Mesenchymal stem cell (in vitro differentiated cells and primary cell): ENCODE measurements around the gene ABHD8.
A peak's percentile ranks its signal among the peaks of the same experiment; 100 is the strongest.

ENCODE experiments used
- DNase-seq: peaks from one replicate; pipeline ENCODE4 v3.0.0-alpha.2; 2013
- H2AFZ ChIP-seq: one replicate; pipeline ENCODE4 v1.6.1; 2013; ENCODE audit warnings: low read depth, mild to moderate bottlenecking, control low read depth, inconsistent platforms, low read length, moderate library complexity
- H2AK5ac ChIP-seq: 2 replicates; pipeline ENCODE4 v1.6.1; 2013; ENCODE audit warnings: low read length, moderate library complexity, mild to moderate bottlenecking, inconsistent platforms; ENCODE audit not compliant: severe bottlenecking
- H2BK120ac ChIP-seq: one replicate; pipeline ENCODE4 v1.6.1; 2013; ENCODE audit warnings: low read depth, mild to moderate bottlenecking, inconsistent platforms, low read length, moderate library complexity
- H2BK12ac ChIP-seq, 2 experiments: one replicate each; pipeline ENCODE4 v1.6.1; 2013; ENCODE audit warnings: inconsistent platforms in 2 of 2, low read length in 2 of 2, mild to moderate bottlenecking in 2 of 2, moderate library complexity in 2 of 2, control low read depth in 1 of 2
- H2BK15ac ChIP-seq: one replicate; pipeline ENCODE4 v1.6.1; 2013; ENCODE audit warnings: mild to moderate bottlenecking, low read depth, inconsistent platforms; ENCODE audit not compliant: poor library complexity, severe bottlenecking
- H2BK5ac ChIP-seq: 2 replicates; pipeline ENCODE4 v1.6.1; 2013; ENCODE audit warnings: low read depth, mild to moderate bottlenecking, low read length, control low read depth, inconsistent platforms; ENCODE audit not compliant: poor library complexity, severe bottlenecking
- H3K14ac ChIP-seq, 2 experiments: one replicate each; pipeline ENCODE4 v1.6.1; 2013; ENCODE audit warnings: inconsistent platforms in 2 of 2, low read length in 2 of 2, control low read depth in 1 of 2, mild to moderate bottlenecking in 1 of 2, moderate library complexity in 1 of 2
- H3K18ac ChIP-seq, 2 experiments: one replicate each; pipeline ENCODE4 v1.6.1; 2013; ENCODE audit warnings: inconsistent platforms in 2 of 2, low read length in 2 of 2, control low read depth in 1 of 2, low read depth in 1 of 2, mild to moderate bottlenecking in 1 of 2
- H3K23ac ChIP-seq, 2 experiments: one replicate each; pipeline ENCODE4 v1.6.1; 2013; ENCODE audit warnings: inconsistent platforms in 2 of 2, low read length in 2 of 2, mild to moderate bottlenecking in 2 of 2, moderate library complexity in 2 of 2, control low read depth in 1 of 2
- H3K27ac ChIP-seq: 2 replicates; pipeline ENCODE4 v1.5.1; 2013; ENCODE audit warnings: mild to moderate bottlenecking, moderate library complexity, low read length, control low read depth, inconsistent platforms; ENCODE audit not compliant: poor library complexity, severe bottlenecking
- H3K27me3 ChIP-seq, 2 experiments: 2 replicates each; pipeline versions ENCODE4 v1.6.1 to v1.7.0; 2013; ENCODE audit warnings: low read length in 2 of 2, mild to moderate bottlenecking in 2 of 2, moderate library complexity in 2 of 2, control low read depth in 1 of 2, inconsistent platforms in 1 of 2; ENCODE audit not compliant: control insufficient read depth in 1 of 2, insufficient read depth in 1 of 2
- H3K36me3 ChIP-seq, 2 experiments: 2 replicates each; pipeline versions ENCODE4 v1.6.1 to v1.7.0; 2013; ENCODE audit warnings: low read length in 2 of 2, control low read depth in 1 of 2, inconsistent platforms in 1 of 2, low read depth in 1 of 2, mild to moderate bottlenecking in 1 of 2; ENCODE audit not compliant: insufficient read depth in 2 of 2, control insufficient read depth in 1 of 2
- H3K4ac ChIP-seq, 2 experiments: one replicate each; pipeline ENCODE4 v1.6.1; 2013; ENCODE audit warnings: inconsistent platforms in 2 of 2, low read length in 2 of 2, mild to moderate bottlenecking in 2 of 2, moderate library complexity in 2 of 2, control low read depth in 1 of 2, low read depth in 1 of 2
- H3K4me1 ChIP-seq: 2 replicates; pipeline ENCODE4 v1.6.1; 2013; ENCODE audit warnings: low read depth, low read length, control low read depth; ENCODE audit not compliant: control insufficient read depth, insufficient read depth
- H3K4me2 ChIP-seq: 2 replicates; pipeline ENCODE4 v1.6.1; 2013; ENCODE audit warnings: low read length, mild to moderate bottlenecking, inconsistent platforms; ENCODE audit not compliant: poor library complexity, severe bottlenecking
- H3K4me3 ChIP-seq, 2 experiments: 2 replicates each; pipeline versions ENCODE4 v1.5.1 to v1.7.0; 2013; ENCODE audit warnings: low read length in 2 of 2, mild to moderate bottlenecking in 2 of 2, control low read depth in 1 of 2, low read depth in 1 of 2; ENCODE audit not compliant: insufficient read depth in 1 of 2
- H3K79me1 ChIP-seq: replicated peaks from 2 replicates; pipeline ENCODE4 v1.6.1; 2013; ENCODE audit warnings: mild to moderate bottlenecking, control low read depth, low read length, inconsistent platforms; ENCODE audit not compliant: poor library complexity, severe bottlenecking
- H3K9ac ChIP-seq: 2 replicates; pipeline ENCODE4 v1.7.0; 2013; ENCODE audit warnings: mild to moderate bottlenecking, low read length, moderate library complexity
- H3K9me3 ChIP-seq: 2 replicates; pipeline ENCODE4 v1.7.0; 2013; ENCODE audit warnings: mild to moderate bottlenecking, low read length; ENCODE audit not compliant: control insufficient read depth
- H4K8ac ChIP-seq: one replicate; pipeline ENCODE4 v1.6.1; 2013; ENCODE audit warnings: inconsistent platforms, mild to moderate bottlenecking, low read length, moderate library complexity
- H4K91ac ChIP-seq: one replicate; pipeline ENCODE4 v1.6.1; 2013; ENCODE audit warnings: mild to moderate bottlenecking, low read length, inconsistent platforms
- WGBS: methylation state at CpG from one replicate; pipeline ENCODE4 v1.1.7; 2013; ENCODE audit warnings: mixed read lengths; 5-methylcytosine and 5-hydroxymethylcytosine counted together

Gene ABHD8

DNA sequence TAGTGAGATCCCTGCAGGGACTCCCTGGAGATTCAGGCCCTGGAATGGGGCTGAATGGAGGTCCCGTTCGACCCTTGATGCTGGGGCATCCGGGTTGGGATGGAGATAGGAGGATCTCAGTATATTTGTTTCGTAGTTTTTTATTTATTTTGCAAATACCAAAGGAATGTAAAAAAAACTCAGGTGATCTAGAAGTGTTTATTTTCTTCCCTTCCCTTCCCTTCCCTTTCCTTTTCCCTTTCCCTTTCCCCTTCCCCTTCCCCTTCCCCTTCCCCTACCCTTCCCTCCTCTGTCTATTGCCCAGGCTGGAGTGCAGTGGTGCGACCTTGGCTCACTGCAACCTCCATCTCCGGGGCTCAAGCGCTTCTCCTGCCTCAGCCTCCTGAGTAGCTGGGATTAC is 38.6 kb upstream of the ABHD8 start:
- Histone ChIP-seq H3K27me3 (no peaks in the 10 kb centered on the region), H3K36me3 (peaks cover 7 to 30% of the 10 kb centered on the region in 2 experiments), H3K18ac (no peak overlapping the region), H3K4me2 (no peak overlapping the region), H3K4me3 (no peak overlapping the region), H2AFZ (no peak overlapping the region), H3K9ac (no peak overlapping the region), H3K14ac (no peak overlapping the region), H3K27ac (no peak overlapping the region), H2AK5ac (no peak overlapping the region), H3K9me3 (no peaks in the 10 kb centered on the region), H4K91ac (no peak overlapping the region), H2BK12ac (no peak overlapping the region), H2BK5ac (no peak overlapping the region), H3K4me1 (peaks cover 21% of the 10 kb centered on the region), H3K4ac (no peak overlapping the region), H4K8ac (no peak overlapping the region), H2BK15ac (no peak overlapping the region), H3K79me1 (peaks cover 16% of the 10 kb centered on the region), H3K23ac (no peak overlapping the region), H2BK120ac (no peak overlapping the region)
- DNase-seq: no peak
- 99% methylated on average over 5 of the region's 7 CpGs for WGBS

- Histone ChIP-seq H2BK120ac (no peak overlapping the region), H3K27ac (no peak overlapping the region), H2AFZ (no peak overlapping the region), H3K23ac (no peak overlapping the region), H4K91ac (no peak overlapping the region), H2BK12ac (no peak overlapping the region), H3K18ac (no peak overlapping the region), H3K4me2 (no peak overlapping the region), H3K36me3 (peaks cover 7 to 30% of the 10 kb centered on the region in 2 experiments), H4K8ac (no peak overlapping the region), H3K27me3 (no peaks in the 10 kb centered on the region), H3K14ac (no peak overlapping the region), H3K4me3 (no peak overlapping the region), H2AK5ac (no peak overlapping the region), H3K79me1 (peaks cover 16% of the 10 kb centered on the region), H3K4me1 (peaks cover 21% of the 10 kb centered on the region), H3K4ac (no peak overlapping the region), H2BK15ac (no peak overlapping the region), H3K9me3 (no peaks in the 10 kb centered on the region), H2BK5ac (no peak overlapping the region), H3K9ac (no peak overlapping the region)
- DNase-seq: no peak
- WGBS: 96% methylated on average over 15 of the region's 15 CpGs
Observed at GRCh38 chr19:17341386-17341785, 38.2 kb upstream of the ABHD8 start.

GRCh38 chr19:17340871-17341357 is 37.7 kb upstream of the ABHD8 start:
- Histone ChIP-seq H2BK15ac (no peak overlapping the region), H4K8ac (no peak overlapping the region), H2BK120ac (no peak overlapping the region), H3K4ac (no peak overlapping the region), H3K9ac (no peak overlapping the region), H3K23ac (no peak overlapping the region), H3K36me3 (peaks cover 7 to 30% of the 10 kb centered on the region in 2 experiments), H2AK5ac (no peak overlapping the region), H3K27me3 (no peaks in the 10 kb centered on the region), H3K4me1 (peaks cover 22% of the 10 kb centered on the region), H3K4me2 (no peak overlapping the region), H2AFZ (no peak overlapping the region), H3K18ac (no peak overlapping the region), H3K14ac (no peak overlapping the region), H2BK5ac (no peak overlapping the region), H3K9me3 (no peaks in the 10 kb centered on the region), H2BK12ac (no peak overlapping the region), H3K27ac (no peak overlapping the region), H4K91ac (no peak overlapping the region), H3K79me1 (peaks cover 16% of the 10 kb centered on the region), H3K4me3 (no peak overlapping the region)
- 73% methylated on average over 16 of the region's 17 CpGs for WGBS
- DNase-seq: no peak

DNA sequence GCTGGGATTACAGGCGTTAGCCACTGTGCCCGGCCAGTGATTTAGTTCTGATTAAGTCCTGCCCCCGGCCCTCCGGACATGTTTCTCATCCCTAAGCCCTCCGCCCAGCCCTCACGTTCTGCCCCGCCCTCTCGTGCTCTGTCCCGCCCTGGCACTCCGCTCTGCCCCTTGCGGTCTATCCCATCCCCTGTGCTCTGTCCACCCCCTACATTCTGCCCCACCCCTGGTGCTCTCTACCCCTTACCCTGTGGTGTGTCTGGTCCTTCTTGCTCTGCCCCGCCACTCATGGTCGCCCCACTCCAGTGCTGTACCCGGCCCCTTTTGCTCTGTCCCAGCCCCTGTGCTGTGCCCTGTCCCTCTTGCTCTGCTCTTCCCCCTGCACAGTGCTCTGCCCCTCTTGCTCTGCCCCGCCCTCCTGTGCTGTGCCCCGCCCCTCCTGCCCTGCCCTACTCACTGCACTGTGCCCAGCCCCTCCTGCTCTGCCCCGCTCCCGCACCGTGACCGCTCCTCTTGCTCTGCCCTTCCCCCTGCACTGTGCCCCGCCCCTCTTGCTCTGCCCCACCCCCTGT is 37.2 kb upstream of the ABHD8 start:
- 72% methylated on average over 21 of the region's 21 CpGs for WGBS
- no peak overlapping the region for H3K27ac ChIP-seq
- no peak overlapping the region for H3K14ac ChIP-seq
- H2BK120ac ChIP-seq: no peak overlapping the region
- peaks cover 7 to 30% of the 10 kb centered on the region in 2 experiments for H3K36me3 ChIP-seq
- H2BK12ac ChIP-seq: no peak overlapping the region
- peaks cover 16% of the 10 kb centered on the region for H3K79me1 ChIP-seq
- H2AK5ac ChIP-seq: no peak overlapping the region
- no peak overlapping the region for H3K18ac ChIP-seq
- no peak overlapping the region for H3K4me2 ChIP-seq
- H3K4me1 ChIP-seq: peaks cover 22% of the 10 kb centered on the region
- no peak overlapping the region for H3K9ac ChIP-seq
- no peaks in the 10 kb centered on the region for H3K9me3 ChIP-seq
- H3K4ac ChIP-seq: no peak overlapping the region
- no peak overlapping the region for H4K91ac ChIP-seq
- H4K8ac ChIP-seq: peak overlapping the region; percentile 7
- no peak overlapping the region for H3K23ac ChIP-seq
- H2AFZ ChIP-seq: no peak overlapping the region
- no peak overlapping the region for H2BK5ac ChIP-seq
- H3K27me3 ChIP-seq: no peaks in the 10 kb centered on the region
- no peak for DNase-seq
- no peak overlapping the region for H2BK15ac ChIP-seq
- H3K4me3 ChIP-seq: no peak overlapping the region
